ACC112 (cell line): Measurements from ENCODE around the gene FREM2.

Source experiments
- H2AFZ ChIP-seq: fragments of 200-600 bp; sonication (generic); one replicate; pipeline ENCODE4 v1.6.0; 2017; ENCODE audit warnings: antibody characterized with exemption, low read length; ENCODE audit not compliant: unreplicated experiment
- H3K27ac ChIP-seq: fragments of 200-600 bp; sonication (generic); 2 replicates; pipeline ENCODE4 v1.5.1; 2014; ENCODE audit warnings: low read depth, mild to moderate bottlenecking, antibody characterized with exemption, low read length, moderate library complexity
- H3K27me3 ChIP-seq: fragments of 200-600 bp; sonication (generic); 2 replicates; pipeline ENCODE4 v1.6.1; 2014; ENCODE audit warnings: mild to moderate bottlenecking, antibody characterized with exemption, low read length, moderate library complexity, mixed read lengths; ENCODE audit not compliant: insufficient read depth
- H3K36me3 ChIP-seq: fragments of 200-600 bp; sonication (generic); 2 replicates; pipeline ENCODE4 v1.6.1; 2016; ENCODE audit warnings: mild to moderate bottlenecking, antibody characterized with exemption, low read length, moderate library complexity, mixed read lengths; ENCODE audit not compliant: insufficient read depth
- H3K4me1 ChIP-seq: fragments of 200-600 bp; sonication (generic); one replicate; pipeline ENCODE4 v1.6.1; 2016; ENCODE audit warnings: low read length, mixed read lengths; ENCODE audit not compliant: insufficient read depth, unreplicated experiment, control insufficient read depth
- H3K4me3 ChIP-seq: fragments of 200-600 bp; sonication (generic); 2 replicates; pipeline ENCODE4 v1.5.1; 2014; ENCODE audit warnings: mild to moderate bottlenecking, low read depth, low read length
- H3K79me2 ChIP-seq: fragments of 200-600 bp; sonication (generic); one replicate; pipeline ENCODE4 v1.6.0; 2016; ENCODE audit warnings: low read length; ENCODE audit not compliant: control insufficient read depth, unreplicated experiment, insufficient read depth

Gene FREM2

GRCh38 chr13:38826182-38826813 is 139.4 kb downstream of the FREM2 start:
- Histone ChIP-seq H3K27me3 (peaks cover 40% of the 10 kb centered on the region), H2AFZ (no peak overlapping the region), H3K27ac (no peak overlapping the region), H3K36me3 (no peaks in the 10 kb centered on the region), H3K4me1 (no peaks in the 10 kb centered on the region), H3K79me2 (no peaks in the 10 kb centered on the region), H3K4me3 (no peak overlapping the region)

GRCh38 chr13:38830442-38831045 is 143.7 kb downstream of the FREM2 start:
- Histone ChIP-seq H3K79me2 (no peaks in the 10 kb centered on the region), H3K27me3 (peaks cover 34% of the 10 kb centered on the region), H3K4me1 (no peaks in the 10 kb centered on the region), H3K4me3 (no peak overlapping the region), H3K27ac (no peak overlapping the region), H2AFZ (peak overlapping the region; percentile 6), H3K36me3 (no peaks in the 10 kb centered on the region)

- no peaks in the 10 kb centered on the region for H3K79me2 ChIP-seq
- H3K4me3 ChIP-seq = no peak overlapping the region
- H3K27me3 ChIP-seq = peaks cover 66% of the 10 kb centered on the region
- no peak overlapping the region for H3K27ac ChIP-seq
- no peaks in the 10 kb centered on the region for H3K36me3 ChIP-seq
- no peak overlapping the region for H2AFZ ChIP-seq
- H3K4me1 ChIP-seq = peaks cover 4% of the 10 kb centered on the region
These were observed 157.7 kb downstream of the FREM2 start for GRCh38 chr13:38844581-38844980.

GRCh38 chr13:38848360-38848759 is 161.5 kb downstream of the FREM2 start:
- no peak overlapping the region for H3K4me3 ChIP-seq
- H2AFZ ChIP-seq = no peak overlapping the region
- H3K79me2 ChIP-seq = no peaks in the 10 kb centered on the region
- H3K4me1 ChIP-seq = peaks cover 4% of the 10 kb centered on the region
- H3K36me3 ChIP-seq = no peaks in the 10 kb centered on the region
- peaks cover 60% of the 10 kb centered on the region for H3K27me3 ChIP-seq
- H3K27ac ChIP-seq = no peak overlapping the region

- H3K4me1 ChIP-seq = peaks cover 4% of the 10 kb centered on the region
- H3K36me3 ChIP-seq = no peaks in the 10 kb centered on the region
These were observed 162.4 kb downstream of the FREM2 start for GRCh38 chr13:38849315-38849714.

GRCh38 chr13:38850868-38851626 is 164.2 kb downstream of the FREM2 start:
- H3K79me2 ChIP-seq = no peaks in the 10 kb centered on the region
- H2AFZ ChIP-seq = no peak overlapping the region
- no peak overlapping the region for H3K4me3 ChIP-seq
- H3K4me1 ChIP-seq = peaks cover 4% of the 10 kb centered on the region
- no peak overlapping the region for H3K27ac ChIP-seq
- H3K27me3 ChIP-seq = peaks cover 41% of the 10 kb centered on the region
- no peaks in the 10 kb centered on the region for H3K36me3 ChIP-seq

More at GRCh38 chr13:38849315-38849714, 162.4 kb downstream of the FREM2 start:
- Histone ChIP-seq H3K4me3 (no peak overlapping the region), H3K27ac (no peak overlapping the region), H2AFZ (no peak overlapping the region), H3K27me3 (peaks cover 53% of the 10 kb centered on the region), H3K79me2 (no peaks in the 10 kb centered on the region)

- Histone ChIP-seq H3K27me3 (peaks cover 51% of the 10 kb centered on the region), H3K4me3 (no peak overlapping the region), H3K79me2 (no peaks in the 10 kb centered on the region), H3K36me3 (no peaks in the 10 kb centered on the region), H3K27ac (no peak overlapping the region), H2AFZ (no peak overlapping the region), H3K4me1 (peaks cover 1% of the 10 kb centered on the region)
These were observed 167.3 kb downstream of the FREM2 start for GRCh38 chr13:38854226-38854625.

- no peaks in the 10 kb centered on the region for H3K4me1 ChIP-seq
- no peaks in the 10 kb centered on the region for H3K36me3 ChIP-seq
- H2AFZ ChIP-seq = no peak overlapping the region
- no peak overlapping the region for H3K4me3 ChIP-seq
- no peaks in the 10 kb centered on the region for H3K79me2 ChIP-seq
- H3K27ac ChIP-seq = no peak overlapping the region
- H3K27me3 ChIP-seq = peaks cover 46% of the 10 kb centered on the region
These were observed 169.2 kb downstream of the FREM2 start for GRCh38 chr13:38856065-38856464.

GRCh38 chr13:38862443-38862842 is 175.6 kb downstream of the FREM2 start:
- H3K4me1 ChIP-seq = no peaks in the 10 kb centered on the region
- no peak overlapping the region for H3K27ac ChIP-seq
- no peaks in the 10 kb centered on the region for H3K36me3 ChIP-seq
- peaks cover 56% of the 10 kb centered on the region for H3K27me3 ChIP-seq
- H3K79me2 ChIP-seq = no peaks in the 10 kb centered on the region
- H2AFZ ChIP-seq = no peak overlapping the region
- H3K4me3 ChIP-seq = no peak overlapping the region

- no peak overlapping the region for H3K27ac ChIP-seq
- peaks cover 50% of the 10 kb centered on the region for H3K27me3 ChIP-seq
- no peaks in the 10 kb centered on the region for H3K36me3 ChIP-seq
- H2AFZ ChIP-seq = no peak overlapping the region
- no peak overlapping the region for H3K4me3 ChIP-seq
- no peaks in the 10 kb centered on the region for H3K79me2 ChIP-seq
- H3K4me1 ChIP-seq = no peaks in the 10 kb centered on the region
These were observed 176.7 kb downstream of the FREM2 start for GRCh38 chr13:38863536-38863935.

- Histone ChIP-seq H3K27ac (no peak overlapping the region), H3K79me2 (no peaks in the 10 kb centered on the region), H3K4me1 (no peaks in the 10 kb centered on the region), H3K27me3 (peaks cover 62% of the 10 kb centered on the region), H3K36me3 (no peaks in the 10 kb centered on the region), H3K4me3 (no peak overlapping the region), H2AFZ (no peak overlapping the region)
These were observed 179.8 kb downstream of the FREM2 start for GRCh38 chr13:38866649-38867048.
